ENCODE results near the gene ALOX5AP. TPM values are rescaled to one million over a fixed set of nuclear protein-coding genes. Genes with fewer than 3 reads are reported as not detected.

The ALOX5AP gene
- total RNA-seq, 1 experiment from 2014 or later: 1.5 TPM

DNA sequence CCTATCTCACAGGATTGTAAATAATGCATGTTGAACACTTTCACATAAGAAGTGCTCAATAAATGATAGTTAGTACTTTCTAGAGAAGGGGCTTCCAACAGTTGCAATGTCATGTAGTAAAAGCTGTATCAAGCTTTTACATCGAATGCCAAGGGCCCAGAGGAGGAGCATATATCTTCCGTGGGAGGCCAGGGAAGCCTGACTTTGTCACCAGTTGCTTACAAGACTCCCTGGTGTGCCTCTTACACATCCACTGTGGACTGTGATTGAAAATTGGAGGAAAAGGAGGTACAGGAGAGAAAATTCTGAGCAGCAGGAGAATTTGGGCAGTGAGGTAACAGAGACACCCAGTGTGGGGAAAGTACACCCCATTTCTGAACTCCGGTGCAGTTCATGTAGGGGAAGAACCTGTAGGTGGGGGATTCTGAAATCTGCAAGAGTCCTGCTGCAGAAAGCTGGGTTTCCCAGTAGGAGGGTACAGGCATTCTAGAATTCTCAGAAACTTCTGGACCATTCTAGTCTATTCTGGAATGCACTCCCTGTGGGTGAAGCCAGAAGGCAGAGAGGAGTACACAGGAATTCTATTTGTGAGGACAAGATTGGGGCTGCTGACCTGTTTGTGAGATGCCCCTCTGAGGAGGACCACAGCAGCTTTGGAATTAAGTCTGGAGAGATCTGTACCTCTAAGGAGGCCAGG is 54.0 kb downstream of the ALOX5AP start:
- BruUV-seq (replicated peaks): no TSS peak
- POLR2A ChIA-PET: no interaction called here
- no peaks in the 10 kb centered on the region for H3K9me3 Mint-ChIP-seq (ENCODE audit: unreplicated experiment)
- H3K27ac Mint-ChIP-seq (ENCODE audit: low read depth, unreplicated experiment): no peak overlapping the region
- no peak overlapping the region for H3K4me3 Mint-ChIP-seq (ENCODE audit: unreplicated experiment)
- no peak for DNase-seq (ENCODE audit: unreplicated experiment)
- intact Hi-C loops (cut with micrococcal nuclease): no loop called here
- TF ChIP-seq, protein P1, sequence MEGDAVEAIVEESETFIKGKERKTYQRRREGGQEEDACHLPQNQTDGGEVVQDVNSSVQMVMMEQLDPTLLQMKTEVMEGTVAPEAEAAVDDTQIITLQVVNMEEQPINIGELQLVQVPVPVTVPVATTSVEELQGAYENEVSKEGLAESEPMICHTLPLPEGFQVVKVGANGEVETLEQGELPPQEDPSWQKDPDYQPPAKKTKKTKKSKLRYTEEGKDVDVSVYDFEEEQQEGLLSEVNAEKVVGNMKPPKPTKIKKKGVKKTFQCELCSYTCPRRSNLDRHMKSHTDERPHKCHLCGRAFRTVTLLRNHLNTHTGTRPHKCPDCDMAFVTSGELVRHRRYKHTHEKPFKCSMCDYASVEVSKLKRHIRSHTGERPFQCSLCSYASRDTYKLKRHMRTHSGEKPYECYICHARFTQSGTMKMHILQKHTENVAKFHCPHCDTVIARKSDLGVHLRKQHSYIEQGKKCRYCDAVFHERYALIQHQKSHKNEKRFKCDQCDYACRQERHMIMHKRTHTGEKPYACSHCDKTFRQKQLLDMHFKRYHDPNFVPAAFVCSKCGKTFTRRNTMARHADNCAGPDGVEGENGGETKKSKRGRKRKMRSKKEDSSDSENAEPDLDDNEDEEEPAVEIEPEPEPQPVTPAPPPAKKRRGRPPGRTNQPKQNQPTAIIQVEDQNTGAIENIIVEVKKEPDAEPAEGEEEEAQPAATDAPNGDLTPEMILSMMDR (IDR thresholded peaks at IDR 0.05; ENCODE audit: unreplicated experiment): no peak
- peaks cover 6% of the 10 kb centered on the region for H3K4me1 Mint-ChIP-seq (ENCODE audit: insufficient read depth, unreplicated experiment)
- no peaks in the 10 kb centered on the region for H3K36me3 Mint-ChIP-seq (ENCODE audit: insufficient read depth, unreplicated experiment)
- CTCF ChIA-PET: interaction anchor here (0.6 kb wide), 3 partner anchors 79 to 587 kb away, joined by 3 to 4 read pairs (median 4); no protein-coding TSS in a partner anchor
- H3K27me3 Mint-ChIP-seq (ENCODE audit: insufficient read depth, unreplicated experiment): no peaks in the 10 kb centered on the region

GRCh38 chr13:30790592-30790991 is 55.2 kb downstream of the ALOX5AP start:
- no TSS peak for BruUV-seq (replicated peaks)
- ChIA-PET CTCF (interaction anchor here (0.6 kb wide), 3 partner anchors 43 to 329 kb away, joined by 3 read pairs; no protein-coding TSS in a partner anchor), POLR2A (interaction anchor here (0.5 kb wide), 1 partner anchor 620 kb away, joined by 3 read pairs; no protein-coding TSS in a partner anchor)
- DNase-seq (ENCODE audit: unreplicated experiment): no peak
- H3K27ac Mint-ChIP-seq (ENCODE audit: low read depth, unreplicated experiment): no peak overlapping the region
- no peaks in the 10 kb centered on the region for H3K27me3 Mint-ChIP-seq (ENCODE audit: insufficient read depth, unreplicated experiment)
- no peaks in the 10 kb centered on the region for H3K9me3 Mint-ChIP-seq (ENCODE audit: unreplicated experiment)
- peaks cover 9% of the 10 kb centered on the region for H3K4me1 Mint-ChIP-seq (ENCODE audit: insufficient read depth, unreplicated experiment)
- TF ChIP-seq, protein P1 (IDR thresholded peaks at IDR 0.05; ENCODE audit: unreplicated experiment): no peak
- intact Hi-C loops (cut with micrococcal nuclease): loop anchor here (5.0 kb wide), 2 partner anchors 48 to 98 kb away; no protein-coding TSS in a partner anchor
- no peaks in the 10 kb centered on the region for H3K36me3 Mint-ChIP-seq (ENCODE audit: insufficient read depth, unreplicated experiment)
- no peak overlapping the region for H3K4me3 Mint-ChIP-seq (ENCODE audit: unreplicated experiment)

DNA sequence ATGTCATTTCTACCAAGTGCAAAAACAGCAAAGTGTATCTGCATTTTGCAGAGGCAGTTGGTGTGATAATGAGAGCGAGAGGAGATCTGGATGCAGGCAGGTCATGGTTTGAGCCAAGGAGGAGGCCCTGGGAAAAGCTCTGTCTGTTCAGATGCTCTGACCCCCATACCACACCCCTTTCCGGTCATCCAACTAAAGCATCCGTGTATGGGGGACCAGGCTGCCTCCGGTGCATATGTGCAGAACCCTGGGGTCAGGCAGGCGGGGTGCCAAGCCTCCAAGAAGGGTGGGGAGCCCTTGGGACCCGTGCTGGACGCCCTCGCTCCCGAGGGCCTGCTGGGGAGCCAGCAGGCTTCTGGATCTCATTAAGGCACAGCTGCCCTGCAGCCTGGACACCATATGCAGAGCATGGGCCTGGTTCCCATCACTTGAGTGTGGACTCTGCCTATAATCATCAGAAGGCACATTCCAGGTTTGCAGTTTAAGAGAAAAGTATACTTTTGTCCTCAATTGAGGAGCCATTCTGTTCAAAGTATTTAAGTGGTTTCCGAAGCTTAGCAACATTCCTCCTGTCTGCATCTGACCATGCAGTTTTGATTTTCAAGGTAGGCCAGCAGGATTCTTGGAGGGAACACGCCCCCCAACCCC is 56.1 kb downstream of the ALOX5AP start:
- Mint-ChIP-seq H3K4me1 (ENCODE audit: insufficient read depth, unreplicated experiment) (peaks cover 18% of the 10 kb centered on the region), H3K4me3 (ENCODE audit: unreplicated experiment) (no peak overlapping the region), H3K27me3 (ENCODE audit: insufficient read depth, unreplicated experiment) (no peaks in the 10 kb centered on the region), H3K36me3 (ENCODE audit: insufficient read depth, unreplicated experiment) (no peaks in the 10 kb centered on the region), H3K27ac (ENCODE audit: low read depth, unreplicated experiment) (no peak overlapping the region), H3K9me3 (ENCODE audit: unreplicated experiment) (no peaks in the 10 kb centered on the region)
- CTCF ChIA-PET: interaction anchor here (0.6 to 2.2 kb wide), 14 partner anchors 12 to 660 kb away, joined by 3 to 15 read pairs (median 4); no protein-coding TSS in a partner anchor
- TF ChIP-seq, protein P1 (IDR thresholded peaks at IDR 0.05; ENCODE audit: unreplicated experiment): no peak
- DNase-seq (ENCODE audit: unreplicated experiment): no peak
- POLR2A ChIA-PET: interaction anchor here (0.6 to 4.0 kb wide), 8 partner anchors 17 to 174 kb away, joined by 3 to 54 read pairs (median 4); partner anchors contain the start of gene USPL1
- intact Hi-C loops (cut with micrococcal nuclease): loop anchor here (2.0 to 5.0 kb wide), 3 partner anchors 49 to 175 kb away; partner anchors contain the start of gene USPL1
- no TSS peak for BruUV-seq (replicated peaks)

Measured in MCF 10A (cell line).